Mesendoderm (in vitro differentiated cells): ENCODE results near the gene CCNE1.

ENCODE experiments used
- DNase-seq: peaks from one replicate; pipeline ENCODE4 v3.0.0; 2013
- H2AK5ac ChIP-seq: 2 replicates; pipeline ENCODE4 v1.6.1; 2013; ENCODE audit warnings: low read length, inconsistent platforms
- H2BK120ac ChIP-seq: 2 replicates; pipeline ENCODE4 v1.6.1; 2013; ENCODE audit warnings: low read depth, mild to moderate bottlenecking, low read length, moderate library complexity, mixed read lengths
- H2BK15ac ChIP-seq: replicated peaks from 2 replicates; pipeline ENCODE4 v1.6.1; 2013; ENCODE audit warnings: low read depth, mild to moderate bottlenecking, moderate library complexity
- H2BK5ac ChIP-seq: 2 replicates; pipeline ENCODE4 v1.6.1; 2013; ENCODE audit warnings: low read length, inconsistent platforms
- H3K18ac ChIP-seq: 2 replicates; pipeline ENCODE4 v1.6.1; 2013; ENCODE audit warnings: mild to moderate bottlenecking, low read length, mixed read lengths
- H3K23ac ChIP-seq: one replicate; pipeline ENCODE4 v1.6.1; 2013; ENCODE audit warnings: low read length
- H3K27ac ChIP-seq: 2 replicates; pipeline ENCODE4 v1.5.1; 2013; ENCODE audit warnings: low read depth, mild to moderate bottlenecking, inconsistent platforms, low read length, moderate library complexity
- H3K27me3 ChIP-seq: 2 replicates; pipeline ENCODE4 v1.6.1; 2013; ENCODE audit warnings: low read length, control low read depth, mild to moderate bottlenecking, inconsistent platforms; ENCODE audit not compliant: insufficient read depth, poor library complexity
- H3K36me3 ChIP-seq: 2 replicates; pipeline ENCODE4 v1.6.1; 2013; ENCODE audit warnings: low read length, inconsistent platforms; ENCODE audit not compliant: control insufficient read depth, insufficient read depth
- H3K4ac ChIP-seq: one replicate; pipeline ENCODE4 v1.6.1; 2013; ENCODE audit warnings: low read depth, mild to moderate bottlenecking, low read length, moderate library complexity
- H3K4me1 ChIP-seq: 2 replicates; pipeline ENCODE4 v1.6.1; 2013; ENCODE audit warnings: low read depth, low read length, inconsistent platforms; ENCODE audit not compliant: control insufficient read depth
- H3K4me2 ChIP-seq: 2 replicates; pipeline ENCODE4 v1.6.1; 2013; ENCODE audit warnings: low read length
- H3K4me3 ChIP-seq: 2 replicates; pipeline ENCODE4 v1.5.1; 2013; ENCODE audit warnings: mild to moderate bottlenecking, low read length
- H3K56ac ChIP-seq: one replicate; pipeline ENCODE4 v1.6.1; 2013; ENCODE audit warnings: low read length
- H3K79me1 ChIP-seq: 2 replicates; pipeline ENCODE4 v1.6.1; 2013; ENCODE audit warnings: low read length, inconsistent platforms
- H3K79me2 ChIP-seq: 2 replicates; pipeline ENCODE4 v1.6.1; 2013; ENCODE audit warnings: mild to moderate bottlenecking, low read length; ENCODE audit not compliant: control insufficient read depth, insufficient read depth
- H3K9ac ChIP-seq: 2 replicates; pipeline ENCODE4 v1.6.1; 2013; ENCODE audit warnings: low read length, inconsistent platforms
- H4K5ac ChIP-seq: one replicate; pipeline ENCODE4 v1.6.1; 2013; ENCODE audit warnings: low read length
- H4K8ac ChIP-seq: one replicate; pipeline ENCODE4 v1.6.1; 2013; ENCODE audit warnings: low read depth, mild to moderate bottlenecking, control low read depth, low read length, moderate library complexity
- WGBS: extraction: QIAGEN DNeasy Blood & Tissue Kit; methylation state at CpG from one replicate; pipeline ENCODE4 v1.1.7; 2013; ENCODE audit warnings: low lambda C conversion rate, missing lambda C conversion rate; ENCODE audit not compliant: insufficient coverage; ENCODE audit errors: extremely low coverage; 5-methylcytosine and 5-hydroxymethylcytosine counted together

The CCNE1 gene

DNA sequence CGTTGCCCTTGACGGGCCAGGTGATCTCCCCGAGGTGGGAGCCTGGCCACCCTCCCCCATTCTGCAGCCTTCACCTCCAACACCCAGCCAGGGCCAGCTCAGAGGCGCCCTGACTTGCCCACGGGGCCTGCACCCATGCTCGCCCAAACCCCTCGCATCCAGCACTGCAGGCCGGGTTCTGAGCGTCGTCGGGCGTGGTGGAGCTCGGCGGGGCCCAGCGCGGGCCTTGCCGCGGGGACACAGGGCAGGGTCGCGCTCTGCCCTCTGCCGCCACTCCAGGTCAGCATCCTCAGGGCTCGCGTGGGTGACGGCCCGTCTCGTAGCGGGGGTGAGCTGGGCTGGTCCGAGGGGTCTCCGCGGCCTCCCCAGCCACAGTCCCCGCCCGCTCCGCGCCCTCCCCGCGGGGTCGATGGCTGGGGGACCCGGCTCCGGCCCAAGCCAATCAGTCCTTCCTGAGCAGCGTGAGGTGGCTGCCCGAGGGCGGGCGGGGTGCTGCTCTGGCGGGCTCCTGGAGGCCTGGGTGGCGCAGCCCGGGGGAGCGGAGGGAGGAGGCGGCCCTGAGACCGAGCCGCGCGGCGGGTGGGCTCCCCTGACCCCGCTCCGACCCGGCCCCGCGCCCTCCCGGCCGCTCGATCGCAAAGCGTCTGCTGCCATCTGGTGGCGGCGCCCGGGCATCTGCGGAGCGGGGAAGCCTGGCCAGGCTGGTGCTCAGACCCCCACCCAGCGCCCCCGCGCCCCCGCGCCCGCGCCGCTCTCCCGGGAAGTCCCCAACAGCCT, 61.4 kb downstream of the CCNE1 start:
- no peaks in the 10 kb centered on the region for H3K36me3 ChIP-seq
- no peaks in the 10 kb centered on the region for H3K4me1 ChIP-seq
- H3K4me2 ChIP-seq = peak overlapping the region; percentile 71
- no peak overlapping the region for H3K4ac ChIP-seq
- no peak overlapping the region for H4K8ac ChIP-seq
- H3K18ac ChIP-seq = no peak overlapping the region
- peak; percentile 57 for DNase-seq
- H3K27me3 ChIP-seq = no peaks in the 10 kb centered on the region
- no peaks in the 10 kb centered on the region for H3K79me2 ChIP-seq
- WGBS = no CpG with 5 or more reads among the region's 77 CpGs
- H3K4me3 ChIP-seq = peak overlapping the region; percentile 17
- H2BK5ac ChIP-seq = no peak overlapping the region
- H3K23ac ChIP-seq = no peak overlapping the region
- H3K9ac ChIP-seq = peak overlapping the region; percentile 66
- H3K27ac ChIP-seq = no peak overlapping the region
- no peaks in the 10 kb centered on the region for H3K79me1 ChIP-seq
- H4K5ac ChIP-seq = no peak overlapping the region
- H2AK5ac ChIP-seq = no peak overlapping the region
- H2BK15ac ChIP-seq = no peak overlapping the region
- H3K56ac ChIP-seq = peak overlapping the region; percentile 85
- H2BK120ac ChIP-seq = no peak overlapping the region
